ENCODE measurements around the gene GLRX5. TPM values are rescaled to one million over a fixed set of nuclear protein-coding genes. Genes with fewer than 3 reads are reported as not detected.

Gene GLRX5
- total and polyA plus RNA-seq, 2 experiments from 2014 or later = 50.0 to 105 TPM

- DNase-seq (ENCODE audit: low spot score) = peak; percentile 80
- peak within 1 kb of the TSS; percentile 16 for H3K27ac ChIP-seq
- H3K4me3 ChIP-seq = peak within 1 kb of the TSS; percentile 64
- H3K4me1 ChIP-seq (ENCODE audit: insufficient read depth) = peaks cover 23% of the 10 kb centered on the region
- no peaks in the 10 kb centered on the region for H3K9me3 ChIP-seq (ENCODE audit: low read depth)
- peak within 1 kb of the TSS; percentile 99 for H3K4me2 ChIP-seq
- H3K36me3 ChIP-seq (replicated peaks; ENCODE audit: insufficient read depth, low read depth) = no peaks in the 10 kb centered on the region
- no peaks in the 10 kb centered on the region for H3K9me2 ChIP-seq (replicated peaks; ENCODE audit: insufficient read depth)
- no peaks in the 10 kb centered on the region for H3K27me3 ChIP-seq
- 20% methylated on average over 15 of the region's 60 CpGs for WGBS (ENCODE audit: low lambda C conversion rate, missing lambda C conversion rate)
- TF ChIP-seq EZH2phosphoT487 (IDR thresholded peaks at IDR 0.05; ENCODE audit: low read depth, severe bottlenecking, unreplicated experiment) (no peak), EZH2 (IDR thresholded peaks at IDR 0.05; ENCODE audit: borderline replicate concordance) (no peak)
- TF ChIP-seq, protein P1, sequence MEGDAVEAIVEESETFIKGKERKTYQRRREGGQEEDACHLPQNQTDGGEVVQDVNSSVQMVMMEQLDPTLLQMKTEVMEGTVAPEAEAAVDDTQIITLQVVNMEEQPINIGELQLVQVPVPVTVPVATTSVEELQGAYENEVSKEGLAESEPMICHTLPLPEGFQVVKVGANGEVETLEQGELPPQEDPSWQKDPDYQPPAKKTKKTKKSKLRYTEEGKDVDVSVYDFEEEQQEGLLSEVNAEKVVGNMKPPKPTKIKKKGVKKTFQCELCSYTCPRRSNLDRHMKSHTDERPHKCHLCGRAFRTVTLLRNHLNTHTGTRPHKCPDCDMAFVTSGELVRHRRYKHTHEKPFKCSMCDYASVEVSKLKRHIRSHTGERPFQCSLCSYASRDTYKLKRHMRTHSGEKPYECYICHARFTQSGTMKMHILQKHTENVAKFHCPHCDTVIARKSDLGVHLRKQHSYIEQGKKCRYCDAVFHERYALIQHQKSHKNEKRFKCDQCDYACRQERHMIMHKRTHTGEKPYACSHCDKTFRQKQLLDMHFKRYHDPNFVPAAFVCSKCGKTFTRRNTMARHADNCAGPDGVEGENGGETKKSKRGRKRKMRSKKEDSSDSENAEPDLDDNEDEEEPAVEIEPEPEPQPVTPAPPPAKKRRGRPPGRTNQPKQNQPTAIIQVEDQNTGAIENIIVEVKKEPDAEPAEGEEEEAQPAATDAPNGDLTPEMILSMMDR (IDR thresholded peaks at IDR 0.05; ENCODE audit: poor library complexity) = no peak
- H2AFZ ChIP-seq = peak within 1 kb of the TSS; percentile 36
- H3K79me2 ChIP-seq = no peaks in the 10 kb centered on the region
- H4K20me1 ChIP-seq (ENCODE audit: insufficient read depth, poor library complexity, severe bottlenecking) = no peaks in the 10 kb centered on the region
Observed at GRCh38 chr14:95516554-95517181, 18.2 kb upstream of the GLRX5 start, which contains the start of gene SYNE3. SYNE3 (minus strand) TSS chr14:95516650; CDS start chr14:95475821, 40,829 bp downstream.

GRCh38 chr14:95518045-95518751, 16.7 kb upstream of the GLRX5 start:
- Histone ChIP-seq H3K36me3 (replicated peaks; ENCODE audit: insufficient read depth, low read depth) (no peaks in the 10 kb centered on the region), H3K9me2 (replicated peaks; ENCODE audit: insufficient read depth) (no peaks in the 10 kb centered on the region), H3K27me3 (no peaks in the 10 kb centered on the region), H4K20me1 (ENCODE audit: insufficient read depth, poor library complexity, severe bottlenecking) (no peaks in the 10 kb centered on the region), H3K4me1 (ENCODE audit: insufficient read depth) (peaks cover 23% of the 10 kb centered on the region), H3K4me2 (no peak overlapping the region), H3K79me2 (no peaks in the 10 kb centered on the region), H3K27ac (no peak overlapping the region), H3K9me3 (ENCODE audit: low read depth) (no peaks in the 10 kb centered on the region), H2AFZ (no peak overlapping the region), H3K4me3 (no peak overlapping the region)
- 90% methylated on average over 8 of the region's 8 CpGs for WGBS (ENCODE audit: low lambda C conversion rate, missing lambda C conversion rate)
- DNase-seq (ENCODE audit: low spot score) = no peak
- TF ChIP-seq EZH2 (IDR thresholded peaks at IDR 0.05; ENCODE audit: borderline replicate concordance) = no peak
- TF ChIP-seq EZH2phosphoT487 (IDR thresholded peaks at IDR 0.05; ENCODE audit: low read depth, severe bottlenecking, unreplicated experiment) = no peak
- TF ChIP-seq, protein P1 (IDR thresholded peaks at IDR 0.05; ENCODE audit: poor library complexity) = no peak

GRCh38 chr14:95519699-95520098, 15.2 kb upstream of the GLRX5 start:
- H3K4me3 ChIP-seq = no peak overlapping the region
- TF ChIP-seq EZH2phosphoT487 (IDR thresholded peaks at IDR 0.05; ENCODE audit: low read depth, severe bottlenecking, unreplicated experiment) (no peak), EZH2 (IDR thresholded peaks at IDR 0.05; ENCODE audit: borderline replicate concordance) (no peak)
- TF ChIP-seq, protein P1 (IDR thresholded peaks at IDR 0.05; ENCODE audit: poor library complexity) = no peak
- peaks cover 36% of the 10 kb centered on the region for H3K4me1 ChIP-seq (ENCODE audit: insufficient read depth)
- H2AFZ ChIP-seq = no peak overlapping the region
- H3K36me3 ChIP-seq (replicated peaks; ENCODE audit: insufficient read depth, low read depth) = no peaks in the 10 kb centered on the region
- no peaks in the 10 kb centered on the region for H3K79me2 ChIP-seq
- no peaks in the 10 kb centered on the region for H3K9me2 ChIP-seq (replicated peaks; ENCODE audit: insufficient read depth)
- no peak overlapping the region for H3K27ac ChIP-seq
- H3K9me3 ChIP-seq (ENCODE audit: low read depth) = no peaks in the 10 kb centered on the region
- no peaks in the 10 kb centered on the region for H4K20me1 ChIP-seq (ENCODE audit: insufficient read depth, poor library complexity, severe bottlenecking)
- no peak for DNase-seq (ENCODE audit: low spot score)
- no peaks in the 10 kb centered on the region for H3K27me3 ChIP-seq
- WGBS (ENCODE audit: low lambda C conversion rate, missing lambda C conversion rate) = 72% methylated on average over 6 of the region's 6 CpGs
- no peak overlapping the region for H3K4me2 ChIP-seq

Measured in hepatocyte (in vitro differentiated cells).